A673 (cell line): Measurements from ENCODE around the gene GPR84.

Experiments used
- EZH2 ChIP-seq: fragments of 200-600 bp; sonication (generic); IDR thresholded peaks from 2 replicates; pipeline ENCODE4 v1.6.1; 2017; ENCODE audit warnings: borderline replicate concordance, low read depth, mild to moderate bottlenecking, mixed read lengths, antibody characterized with exemption, low read length; ENCODE audit not compliant: poor library complexity, severe bottlenecking
- TF ChIP-seq, protein P1 (sequence below): fragments of 300-800, 200-600 bp; sonication (generic); conservative IDR thresholded peaks from 2 replicates; pipeline ENCODE4 v1.5.1; 2017; ENCODE audit warnings: low read depth, mild to moderate bottlenecking, antibody characterized with exemption, low read length, moderate library complexity, mixed read lengths

- TF ChIP-seq, protein P1, sequence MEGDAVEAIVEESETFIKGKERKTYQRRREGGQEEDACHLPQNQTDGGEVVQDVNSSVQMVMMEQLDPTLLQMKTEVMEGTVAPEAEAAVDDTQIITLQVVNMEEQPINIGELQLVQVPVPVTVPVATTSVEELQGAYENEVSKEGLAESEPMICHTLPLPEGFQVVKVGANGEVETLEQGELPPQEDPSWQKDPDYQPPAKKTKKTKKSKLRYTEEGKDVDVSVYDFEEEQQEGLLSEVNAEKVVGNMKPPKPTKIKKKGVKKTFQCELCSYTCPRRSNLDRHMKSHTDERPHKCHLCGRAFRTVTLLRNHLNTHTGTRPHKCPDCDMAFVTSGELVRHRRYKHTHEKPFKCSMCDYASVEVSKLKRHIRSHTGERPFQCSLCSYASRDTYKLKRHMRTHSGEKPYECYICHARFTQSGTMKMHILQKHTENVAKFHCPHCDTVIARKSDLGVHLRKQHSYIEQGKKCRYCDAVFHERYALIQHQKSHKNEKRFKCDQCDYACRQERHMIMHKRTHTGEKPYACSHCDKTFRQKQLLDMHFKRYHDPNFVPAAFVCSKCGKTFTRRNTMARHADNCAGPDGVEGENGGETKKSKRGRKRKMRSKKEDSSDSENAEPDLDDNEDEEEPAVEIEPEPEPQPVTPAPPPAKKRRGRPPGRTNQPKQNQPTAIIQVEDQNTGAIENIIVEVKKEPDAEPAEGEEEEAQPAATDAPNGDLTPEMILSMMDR = no peak
- TF ChIP-seq EZH2 = no peak
Measured at GRCh38 chr12:54330442-54330841, 33.8 kb downstream of the GPR84 start.
